GM10266 (cell line): Measurements from ENCODE around the gene VEZT.

Experiments used
- DNase-seq: peaks from one replicate; pipeline ENCODE4 v3.0.0; 2012; ENCODE audit errors: extremely low spot score
- CTCF ChIP-seq: IDR thresholded peaks from 2 replicates; pipeline ENCODE4 v1.5.1; 2012; ENCODE audit warnings: mild to moderate bottlenecking, low read depth; ENCODE audit not compliant: control insufficient read depth, insufficient read depth; ENCODE audit errors: missing control alignments

VEZT gene

GRCh38 chr12:95205685-95206084, 11.9 kb upstream of the VEZT start:
- DNase-seq, result no peak
- no peak for TF ChIP-seq CTCF

GRCh38 chr12:95206916-95207315, 10.7 kb upstream of the VEZT start:
- DNase-seq, result no peak
- no peak for TF ChIP-seq CTCF

- DNase-seq, result no peak
- no peak for TF ChIP-seq CTCF
Observed at GRCh38 chr12:95207407-95207806, 10.2 kb upstream of the VEZT start.

GRCh38 chr12:95208678-95209077, 8.9 kb upstream of the VEZT start:
- TF ChIP-seq CTCF, result no peak
- DNase-seq, result no peak

GRCh38 chr12:95212586-95212985, 5.0 kb upstream of the VEZT start:
- no peak for TF ChIP-seq CTCF
- no peak for DNase-seq

- no peak for TF ChIP-seq CTCF
- DNase-seq, result no peak
Observed at GRCh38 chr12:95213119-95213518, 4.5 kb upstream of the VEZT start.

GRCh38 chr12:95213928-95214327, 3.7 kb upstream of the VEZT start:
- TF ChIP-seq CTCF, result no peak

More at GRCh38 chr12:95213928-95214327, 3.7 kb upstream of the VEZT start:
- no peak for DNase-seq
